ENCODE results near the gene CRACDL.

CRACDL gene

GRCh38 chr2:98750593-98751282 is 185.3 kb downstream of the CRACDL start:
- DNase-seq (ENCODE audit: low read depth, low spot score): no peak

- DNase-seq (ENCODE audit: low read depth, low spot score): no peak
Measured at GRCh38 chr2:98749066-98749450, 187.0 kb downstream of the CRACDL start.

GRCh38 chr2:98748292-98749065 is 187.5 kb downstream of the CRACDL start:
- DNase-seq (ENCODE audit: low read depth, low spot score): no peak

GRCh38 chr2:98747888-98748287 is 188.1 kb downstream of the CRACDL start:
- DNase-seq (ENCODE audit: low read depth, low spot score): no peak

GRCh38 chr2:98746426-98746825 is 189.6 kb downstream of the CRACDL start:
- DNase-seq (ENCODE audit: low read depth, low spot score): no peak

- no peak for DNase-seq (ENCODE audit: low read depth, low spot score)
Measured at GRCh38 chr2:98744595-98744994, 191.4 kb downstream of the CRACDL start.
